Left ventricle myocardium superior (tissue), 1 donor: Measurements from ENCODE around the gene GALNT8. TPM values are rescaled to one million over a fixed set of nuclear protein-coding genes. Genes with fewer than 3 reads are reported as not detected.
"Not testable (repeated sequence)": the region's sequence is repeated elsewhere in the genome, so short reads cannot be mapped to it uniquely, and the experiment has no call there.

Experiments used
- ATAC-seq: fragments of 200-7000 bp; cut with Tn5 transposase; one replicate; pipeline ENCODE4 v1.9.1; 2020; ENCODE audit warnings: mild to moderate bottlenecking, moderate library complexity
- DNase-seq: peaks from one replicate; pipeline ENCODE4 v3.0.0-alpha.2; 2020
- intact Hi-C: fragments of 100-400 bp; cut with micrococcal nuclease; formaldehyde crosslinking; loops from one replicate; pipeline ENCODE4 v1.11.0; 2022
- long read RNA-seq: library from polyadenylated mRNA; unstranded; transcript quantifications from one replicate; pipeline ENCODE4 v2.0.0, GENCODE V29; 2021
- total RNA-seq: library from RNA; stranded (reverse); fragmentation: NEBNext Ultra II Directional; extraction: Animal tissue kit (Norgen Biotek cat#: 25700); gene quantifications from one replicate; pipeline ENCODE4 v1.2.1, GENCODE V29; 2021
- donor health status: DM: no; HTN: yes; CAD: no; lungs with severe emphysema.

The GALNT8 gene
- 1.7 TPM for total RNA-seq
- long read RNA-seq, full-length matches to known transcripts = 3 of 6 reads
- long read RNA-seq, partial matches to known transcripts = 0 of 6 reads
- long read RNA-seq, other reads (novel, unspliced or antisense) = 3 of 6 reads

GRCh38 chr12:4719821-4720636 lies at the start of gene GALNT8:
GALNT8 (plus strand) TSS chr12:4720400; CDS start chr12:4720678, 278 bp downstream.
- ATAC-seq (no peak), DNase-seq (no peak)
- intact Hi-C loops = no loop called here

GRCh38 chr12:4679711-4680110 lies 40.5 kb upstream of the GALNT8 start:
- intact Hi-C loops = no loop called here
- ATAC-seq (no peak), DNase-seq (no peak)

- intact Hi-C loops = no loop called here
- DNase-seq = no peak
- no peak for ATAC-seq
These were observed 38.5 kb upstream of the GALNT8 start for GRCh38 chr12:4681732-4682131.

- ATAC-seq = peak; percentile 73
- DNase-seq = no peak
These were observed 34.9 kb upstream of the GALNT8 start for GRCh38 chr12:4685317-4685716.

GRCh38 chr12:4690760-4691159 lies 29.4 kb upstream of the GALNT8 start:
- no peak for DNase-seq
- no peak for ATAC-seq
- intact Hi-C loops = no loop called here

More at GRCh38 chr12:4685317-4685716, 34.9 kb upstream of the GALNT8 start:
- intact Hi-C loops = no loop called here

- intact Hi-C loops = no loop called here
- DNase-seq = peak; percentile 74
- peak; percentile 93 for ATAC-seq
These were observed 19.6 kb upstream of the GALNT8 start for GRCh38 chr12:4700621-4701026.

- intact Hi-C loops = no loop called here
- ATAC-seq (peak; percentile 85), DNase-seq (peak; percentile 49)
These were observed 18.6 kb upstream of the GALNT8 start for GRCh38 chr12:4701395-4702190.

GRCh38 chr12:4703676-4704075 lies 16.5 kb upstream of the GALNT8 start:
- DNase-seq (no peak), ATAC-seq (no peak)
- intact Hi-C loops = no loop called here

GRCh38 chr12:4705824-4706223 lies 14.4 kb upstream of the GALNT8 start:
- no peak for ATAC-seq
- no peak for DNase-seq
- intact Hi-C loops = no loop called here

GRCh38 chr12:4707306-4707705 lies 12.9 kb upstream of the GALNT8 start:
- DNase-seq = no peak
- intact Hi-C loops = no loop called here
- ATAC-seq = no peak

GRCh38 chr12:4710113-4710512 lies 10.1 kb upstream of the GALNT8 start:
- ATAC-seq (no peak), DNase-seq (no peak)
- intact Hi-C loops = no loop called here

- ATAC-seq (no peak), DNase-seq (no peak)
- intact Hi-C loops = no loop called here
These were observed 5.3 kb upstream of the GALNT8 start for GRCh38 chr12:4714879-4715278.

GRCh38 chr12:4717806-4718205 lies 2.4 kb upstream of the GALNT8 start:
- intact Hi-C loops = no loop called here
- DNase-seq (no peak), ATAC-seq (no peak)

GRCh38 chr12:4720637-4720995 lies 416 bp downstream of the GALNT8 start:
- no peak for ATAC-seq
- intact Hi-C loops = no loop called here
- no peak for DNase-seq

- DNase-seq, ATAC-seq, intact Hi-C loops: not testable (repeated sequence)
These were observed 1.4 kb downstream of the GALNT8 start for GRCh38 chr12:4721587-4721986.

GRCh38 chr12:4723226-4723625 lies 3.0 kb downstream of the GALNT8 start:
- intact Hi-C loops = no loop called here
- DNase-seq = no peak
- ATAC-seq = no peak

GRCh38 chr12:4725057-4725456 lies 4.9 kb downstream of the GALNT8 start:
- intact Hi-C loops = no loop called here

GRCh38 chr12:4734625-4735340 lies 14.6 kb downstream of the GALNT8 start:
- intact Hi-C loops = no loop called here
- ATAC-seq (no peak), DNase-seq (no peak)

More at GRCh38 chr12:4725057-4725456, 4.9 kb downstream of the GALNT8 start:
- ATAC-seq (no peak), DNase-seq (no peak)

- ATAC-seq (no peak), DNase-seq (no peak)
- intact Hi-C loops = no loop called here
These were observed 15.9 kb downstream of the GALNT8 start for GRCh38 chr12:4736091-4736490.

GRCh38 chr12:4738541-4738940 lies 18.3 kb downstream of the GALNT8 start:
- DNase-seq (no peak), ATAC-seq (no peak)
- intact Hi-C loops = no loop called here
